ENCODE results near the gene AFF1.
A peak's percentile ranks its signal among the peaks of the same experiment; 100 is the strongest.

The AFF1 gene

GRCh38 chr4:86940920-86941460 lies 6.2 kb downstream of the AFF1 start:
- no peak for DNase-seq (ENCODE audit: low read depth, low spot score)
- Histone ChIP-seq H3K4me1 (ENCODE audit: control insufficient read depth, insufficient read depth, low read length) (peaks cover 3% of the 10 kb centered on the region; the same call in 1 of the 2 replicates), H3K36me3 (ENCODE audit: control insufficient read depth, insufficient read depth, low read length) (no peaks in the 10 kb centered on the region), H3K4me3 (ENCODE audit: low read length) (no peak overlapping the region), H3K27ac (ENCODE audit: low read length) (no peak overlapping the region), H3K9me3 (ENCODE audit: control insufficient read depth, insufficient read depth, low read length) (no peaks in the 10 kb centered on the region), H3K27me3 (ENCODE audit: control insufficient read depth, insufficient read depth, low read length) (no peaks in the 10 kb centered on the region)
- no CpG with 5 or more reads among the region's 15 CpGs for WGBS (ENCODE audit: insufficient coverage, insufficient read length)

GRCh38 chr4:86942185-86942666 lies 7.4 kb downstream of the AFF1 start:
- DNase-seq (ENCODE audit: low read depth, low spot score) = no peak
- Histone ChIP-seq H3K4me3 (ENCODE audit: low read length) (no peak overlapping the region), H3K27ac (ENCODE audit: low read length) (no peak overlapping the region), H3K36me3 (ENCODE audit: control insufficient read depth, insufficient read depth, low read length) (no peaks in the 10 kb centered on the region), H3K4me1 (ENCODE audit: control insufficient read depth, insufficient read depth, low read length) (peaks cover 5% of the 10 kb centered on the region), H3K27me3 (ENCODE audit: control insufficient read depth, insufficient read depth, low read length) (no peaks in the 10 kb centered on the region), H3K9me3 (ENCODE audit: control insufficient read depth, insufficient read depth, low read length) (no peaks in the 10 kb centered on the region)
- no CpG with 5 or more reads among the region's 1 CpG for WGBS (ENCODE audit: insufficient coverage, insufficient read length)

- no peaks in the 10 kb centered on the region for H3K36me3 ChIP-seq (ENCODE audit: control insufficient read depth, insufficient read depth, low read length)
- no peaks in the 10 kb centered on the region for H3K9me3 ChIP-seq (ENCODE audit: control insufficient read depth, insufficient read depth, low read length)
- no peaks in the 10 kb centered on the region for H3K27me3 ChIP-seq (ENCODE audit: control insufficient read depth, insufficient read depth, low read length)
- peaks cover 6% of the 10 kb centered on the region for H3K4me1 ChIP-seq (ENCODE audit: control insufficient read depth, insufficient read depth, low read length)
- H3K27ac ChIP-seq (ENCODE audit: low read length) = no peak overlapping the region
- no peak for DNase-seq (ENCODE audit: low read depth, low spot score)
- H3K4me3 ChIP-seq (ENCODE audit: low read length) = no peak overlapping the region
Measured at GRCh38 chr4:86944964-86945781, 10.4 kb downstream of the AFF1 start.

GRCh38 chr4:86946868-86947500 lies 12.2 kb downstream of the AFF1 start:
- Histone ChIP-seq H3K9me3 (ENCODE audit: control insufficient read depth, insufficient read depth, low read length) (no peaks in the 10 kb centered on the region), H3K27ac (ENCODE audit: low read length) (no peak overlapping the region), H3K4me3 (ENCODE audit: low read length) (no peak overlapping the region), H3K36me3 (ENCODE audit: control insufficient read depth, insufficient read depth, low read length) (no peaks in the 10 kb centered on the region), H3K27me3 (ENCODE audit: control insufficient read depth, insufficient read depth, low read length) (no peaks in the 10 kb centered on the region), H3K4me1 (ENCODE audit: control insufficient read depth, insufficient read depth, low read length) (peaks cover 6% of the 10 kb centered on the region)
- DNase-seq (ENCODE audit: low read depth, low spot score) = no peak
- 100% methylated on average over 2 of the region's 3 CpGs for WGBS (ENCODE audit: insufficient coverage, insufficient read length)

- H3K27me3 ChIP-seq (ENCODE audit: control insufficient read depth, insufficient read depth, low read length) = no peaks in the 10 kb centered on the region
- DNase-seq (ENCODE audit: low read depth, low spot score) = no peak
- no peak overlapping the region for H3K27ac ChIP-seq (ENCODE audit: low read length)
- H3K9me3 ChIP-seq (ENCODE audit: control insufficient read depth, insufficient read depth, low read length) = no peaks in the 10 kb centered on the region
- peaks cover 6% of the 10 kb centered on the region for H3K4me1 ChIP-seq (ENCODE audit: control insufficient read depth, insufficient read depth, low read length)
- no peaks in the 10 kb centered on the region for H3K36me3 ChIP-seq (ENCODE audit: control insufficient read depth, insufficient read depth, low read length)
- WGBS (ENCODE audit: insufficient coverage, insufficient read length) = no CpG with 5 or more reads among the region's 1 CpG
- no peak overlapping the region for H3K4me3 ChIP-seq (ENCODE audit: low read length)
Measured at GRCh38 chr4:86947501-86948120, 12.8 kb downstream of the AFF1 start.

- no peak overlapping the region for H3K4me3 ChIP-seq (ENCODE audit: low read length)
- no peaks in the 10 kb centered on the region for H3K27me3 ChIP-seq (ENCODE audit: control insufficient read depth, insufficient read depth, low read length)
- peak overlapping the region; percentile 28 for H3K27ac ChIP-seq (ENCODE audit: low read length)
- DNase-seq (ENCODE audit: low read depth, low spot score) = no peak
- no peaks in the 10 kb centered on the region for H3K9me3 ChIP-seq (ENCODE audit: control insufficient read depth, insufficient read depth, low read length)
- WGBS (ENCODE audit: insufficient coverage, insufficient read length) = no CpG with 5 or more reads among the region's 1 CpG
- peaks cover 6% of the 10 kb centered on the region for H3K4me1 ChIP-seq (ENCODE audit: control insufficient read depth, insufficient read depth, low read length)
- no peaks in the 10 kb centered on the region for H3K36me3 ChIP-seq (ENCODE audit: control insufficient read depth, insufficient read depth, low read length)
Measured at GRCh38 chr4:86948276-86948675, 13.5 kb downstream of the AFF1 start.

GRCh38 chr4:86950831-86951525 lies 16.2 kb downstream of the AFF1 start:
- WGBS (ENCODE audit: insufficient coverage, insufficient read length) = no CpG with 5 or more reads among the region's 10 CpGs
- H3K4me3 ChIP-seq (ENCODE audit: low read length) = no peak overlapping the region
- no peaks in the 10 kb centered on the region for H3K27me3 ChIP-seq (ENCODE audit: control insufficient read depth, insufficient read depth, low read length)
- H3K4me1 ChIP-seq (ENCODE audit: control insufficient read depth, insufficient read depth, low read length) = peaks cover 6% of the 10 kb centered on the region
- no peak overlapping the region for H3K27ac ChIP-seq (ENCODE audit: low read length)
- H3K9me3 ChIP-seq (ENCODE audit: control insufficient read depth, insufficient read depth, low read length) = no peaks in the 10 kb centered on the region
- H3K36me3 ChIP-seq (ENCODE audit: control insufficient read depth, insufficient read depth, low read length) = no peaks in the 10 kb centered on the region
- DNase-seq (ENCODE audit: low read depth, low spot score) = no peak

- Histone ChIP-seq H3K4me1 (ENCODE audit: control insufficient read depth, insufficient read depth, low read length) (peaks cover 5% of the 10 kb centered on the region), H3K27me3 (ENCODE audit: control insufficient read depth, insufficient read depth, low read length) (no peaks in the 10 kb centered on the region), H3K36me3 (ENCODE audit: control insufficient read depth, insufficient read depth, low read length) (no peaks in the 10 kb centered on the region), H3K27ac (ENCODE audit: low read length) (no peak overlapping the region), H3K9me3 (ENCODE audit: control insufficient read depth, insufficient read depth, low read length) (no peaks in the 10 kb centered on the region), H3K4me3 (ENCODE audit: low read length) (no peak overlapping the region)
- DNase-seq (ENCODE audit: low read depth, low spot score) = no peak
Measured at GRCh38 chr4:86955888-86956451, 21.2 kb downstream of the AFF1 start.

GRCh38 chr4:86957215-86957614 lies 22.4 kb downstream of the AFF1 start:
- DNase-seq (ENCODE audit: low read depth, low spot score) = no peak
- peaks cover 9% of the 10 kb centered on the region for H3K4me1 ChIP-seq (ENCODE audit: control insufficient read depth, insufficient read depth, low read length)
- WGBS (ENCODE audit: insufficient coverage, insufficient read length) = no CpG with 5 or more reads among the region's 1 CpG
- H3K9me3 ChIP-seq (ENCODE audit: control insufficient read depth, insufficient read depth, low read length) = no peaks in the 10 kb centered on the region
- no peak overlapping the region for H3K27ac ChIP-seq (ENCODE audit: low read length)
- no peaks in the 10 kb centered on the region for H3K27me3 ChIP-seq (ENCODE audit: control insufficient read depth, insufficient read depth, low read length)
- no peak overlapping the region for H3K4me3 ChIP-seq (ENCODE audit: low read length)
- no peaks in the 10 kb centered on the region for H3K36me3 ChIP-seq (ENCODE audit: control insufficient read depth, insufficient read depth, low read length)
